Measurements from ENCODE around the gene GNRHR. TPM values are rescaled to one million over a fixed set of nuclear protein-coding genes. Genes with fewer than 3 reads are reported as not detected.

GNRHR gene
- total RNA-seq, 6 experiments from 2014 or later, result not detected

DNA sequence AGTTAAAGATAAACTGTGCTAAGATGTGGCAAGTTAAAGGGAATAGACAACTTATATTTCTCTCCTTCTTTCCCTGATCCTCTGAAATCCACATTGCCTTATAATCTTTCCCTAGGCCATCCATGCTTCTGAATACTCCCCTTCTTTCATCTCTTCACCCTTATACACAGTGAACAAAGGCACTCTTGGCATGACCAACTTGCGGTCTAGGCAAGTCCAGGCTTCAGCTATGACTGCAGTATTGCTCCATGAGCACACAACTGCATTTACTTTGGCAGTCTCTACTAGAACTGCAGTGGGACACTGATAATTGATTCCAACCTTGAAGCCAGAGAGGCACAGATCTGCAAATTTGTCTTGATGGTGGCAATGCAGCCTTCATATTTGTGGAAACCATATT, 29.1 kb downstream of the GNRHR start:
- WGBS (ENCODE audit: insufficient coverage, low coverage, low lambda C conversion rate, missing lambda C conversion rate), result 47% methylated on average over 1 of the region's 1 CpG

DNA sequence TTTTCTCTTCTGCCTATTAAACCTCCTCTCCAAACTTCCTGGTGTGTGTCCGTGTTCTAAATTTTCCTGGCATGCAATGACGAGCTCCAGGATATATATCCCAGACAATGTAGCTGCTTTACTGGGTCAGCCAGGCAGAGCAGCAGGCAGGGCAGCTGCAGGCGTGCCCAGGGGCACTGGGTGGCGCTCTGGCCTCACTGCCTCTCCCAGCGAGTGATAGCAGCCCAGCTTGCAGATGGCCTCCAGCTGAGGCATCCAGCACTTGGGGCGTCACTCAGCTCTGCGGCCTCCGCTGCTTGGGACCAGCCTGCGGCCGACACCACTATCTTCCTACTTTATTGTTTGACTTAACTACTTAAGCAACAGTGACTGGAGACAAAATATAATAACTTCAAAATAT, 30.2 kb downstream of the GNRHR start:
- H3K9me3 ChIP-seq, result peaks cover 0 to 6% (median 0%) of the 10 kb centered on the region in 4 donors
- H3K4me1 ChIP-seq, result peaks cover 0 to 7% (median 0%) of the 10 kb centered on the region in 4 donors
- intact Hi-C loops (cut with DNase I), result no loop called here
- H3K27ac ChIP-seq, result no peak overlapping the region
- no peaks in the 10 kb centered on the region for H3K36me3 ChIP-seq
- no peak for DNase-seq
- H3K27me3 ChIP-seq, result no peaks in the 10 kb centered on the region
- TF ChIP-seq, protein P1, sequence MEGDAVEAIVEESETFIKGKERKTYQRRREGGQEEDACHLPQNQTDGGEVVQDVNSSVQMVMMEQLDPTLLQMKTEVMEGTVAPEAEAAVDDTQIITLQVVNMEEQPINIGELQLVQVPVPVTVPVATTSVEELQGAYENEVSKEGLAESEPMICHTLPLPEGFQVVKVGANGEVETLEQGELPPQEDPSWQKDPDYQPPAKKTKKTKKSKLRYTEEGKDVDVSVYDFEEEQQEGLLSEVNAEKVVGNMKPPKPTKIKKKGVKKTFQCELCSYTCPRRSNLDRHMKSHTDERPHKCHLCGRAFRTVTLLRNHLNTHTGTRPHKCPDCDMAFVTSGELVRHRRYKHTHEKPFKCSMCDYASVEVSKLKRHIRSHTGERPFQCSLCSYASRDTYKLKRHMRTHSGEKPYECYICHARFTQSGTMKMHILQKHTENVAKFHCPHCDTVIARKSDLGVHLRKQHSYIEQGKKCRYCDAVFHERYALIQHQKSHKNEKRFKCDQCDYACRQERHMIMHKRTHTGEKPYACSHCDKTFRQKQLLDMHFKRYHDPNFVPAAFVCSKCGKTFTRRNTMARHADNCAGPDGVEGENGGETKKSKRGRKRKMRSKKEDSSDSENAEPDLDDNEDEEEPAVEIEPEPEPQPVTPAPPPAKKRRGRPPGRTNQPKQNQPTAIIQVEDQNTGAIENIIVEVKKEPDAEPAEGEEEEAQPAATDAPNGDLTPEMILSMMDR (IDR thresholded peaks at IDR 0.05), result no peak
- TF ChIP-seq POLR2A (IDR thresholded peaks at IDR 0.05), result no peak
- ATAC-seq, result no peak
- no peak overlapping the region for H3K4me3 ChIP-seq
- WGBS (ENCODE audit: insufficient coverage, low coverage, low lambda C conversion rate, missing lambda C conversion rate), result 90% methylated on average over 9 of the region's 10 CpGs

More for the DNA sequence above, 29.1 kb downstream of the GNRHR start:
- Histone ChIP-seq H3K27ac (no peak overlapping the region), H3K4me3 (no peak overlapping the region), H3K36me3 (no peaks in the 10 kb centered on the region), H3K9me3 (peaks cover 0 to 6% (median 0%) of the 10 kb centered on the region in 4 donors), H3K27me3 (no peaks in the 10 kb centered on the region), H3K4me1 (peaks cover 0 to 7% (median 0%) of the 10 kb centered on the region in 4 donors)
- intact Hi-C loops (cut with DNase I), result no loop called here
- TF ChIP-seq, protein P1 (IDR thresholded peaks at IDR 0.05), result no peak
- no peak for TF ChIP-seq POLR2A (IDR thresholded peaks at IDR 0.05)
- DNase-seq (peak in 1 of 3 donors; percentile 61), ATAC-seq (peak; percentile 99 to 100 (median 99))

DNA sequence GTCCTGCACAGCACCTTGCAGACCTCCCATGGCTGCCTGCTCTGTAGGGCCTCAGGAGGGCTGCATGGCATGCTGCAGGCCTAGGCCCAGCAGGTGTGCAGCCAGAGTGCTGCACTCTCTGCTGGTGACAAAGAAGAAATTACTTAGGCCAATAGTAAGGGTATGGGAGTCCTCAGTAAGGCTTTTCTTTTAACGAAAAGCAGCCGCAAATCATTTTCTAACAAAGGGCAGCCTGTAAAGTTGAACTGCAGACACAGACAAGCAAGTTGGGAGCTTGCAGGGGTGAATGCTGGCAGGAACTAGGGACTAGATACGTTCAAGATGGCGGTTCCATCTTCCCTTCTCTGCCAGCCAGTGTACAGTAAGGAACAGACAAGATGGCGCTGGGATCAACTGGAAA, 30.8 kb downstream of the GNRHR start:
- H3K4me1 ChIP-seq, result peaks cover 0 to 7% (median 0%) of the 10 kb centered on the region in 4 donors
- no peak for DNase-seq
- no peaks in the 10 kb centered on the region for H3K36me3 ChIP-seq
- intact Hi-C loops (cut with DNase I), result no loop called here
- H3K9me3 ChIP-seq, result peaks cover 0 to 6% (median 0%) of the 10 kb centered on the region in 4 donors
- TF ChIP-seq, protein P1 (IDR thresholded peaks at IDR 0.05), result no peak
- no peak for TF ChIP-seq POLR2A (IDR thresholded peaks at IDR 0.05)
- H3K4me3 ChIP-seq, result no peak overlapping the region
- no peaks in the 10 kb centered on the region for H3K27me3 ChIP-seq
- 100% methylated on average over 4 of the region's 5 CpGs for WGBS (ENCODE audit: insufficient coverage, low coverage, low lambda C conversion rate, missing lambda C conversion rate)
- no peak for ATAC-seq
- no peak overlapping the region for H3K27ac ChIP-seq

DNA sequence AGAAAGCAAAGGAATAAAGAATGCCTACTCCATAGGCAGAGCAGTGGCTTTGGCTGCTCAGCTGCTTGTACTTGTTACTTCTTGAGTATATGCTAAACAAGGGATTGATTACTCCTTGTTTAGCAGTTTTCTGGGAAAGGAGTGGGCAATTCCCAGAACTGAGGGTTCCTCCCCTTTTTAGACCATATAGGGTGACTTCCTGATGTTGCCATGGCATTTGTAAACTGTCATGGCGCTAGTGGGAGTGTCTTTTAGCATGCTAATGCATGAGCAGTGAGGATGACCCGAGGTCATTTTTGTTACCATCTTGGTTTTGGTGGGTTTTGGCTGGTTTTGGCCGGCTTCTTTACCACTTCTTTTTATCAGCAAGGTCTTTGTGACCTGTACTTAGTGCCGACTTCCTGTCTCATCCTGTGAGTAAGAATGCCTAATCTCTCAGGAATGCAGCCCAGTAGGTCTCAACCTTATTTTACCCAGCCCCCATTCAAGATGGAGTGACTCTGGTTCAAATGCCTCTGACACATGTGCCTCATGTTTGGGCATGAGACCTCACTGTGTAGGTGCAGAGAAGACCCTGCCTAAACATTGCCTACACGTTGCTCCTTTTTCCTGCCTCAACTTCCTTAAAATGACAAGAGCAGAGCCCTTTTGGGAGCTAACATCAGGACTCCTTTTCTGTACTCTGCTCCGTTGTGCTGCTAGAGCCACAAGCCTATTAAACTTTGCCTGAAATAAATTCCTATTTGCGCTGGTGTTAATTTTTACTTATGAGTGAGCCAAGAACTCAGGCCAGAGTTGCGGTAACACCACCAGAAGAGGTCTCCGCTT, 32.2 kb downstream of the GNRHR start:
- H3K4me1 ChIP-seq, result peaks cover 0 to 7% (median 0%) of the 10 kb centered on the region in 4 donors
- H3K9me3 ChIP-seq, result no peaks in the 10 kb centered on the region
- intact Hi-C loops (cut with DNase I), result no loop called here
- DNase-seq, result no peak
- no peaks in the 10 kb centered on the region for H3K27me3 ChIP-seq
- no peaks in the 10 kb centered on the region for H3K36me3 ChIP-seq
- H3K27ac ChIP-seq, result no peak overlapping the region
- WGBS (ENCODE audit: insufficient coverage, low coverage, low lambda C conversion rate, missing lambda C conversion rate), result 91% methylated on average over 8 of the region's 9 CpGs
- ATAC-seq, result no peak
- no peak for TF ChIP-seq POLR2A (IDR thresholded peaks at IDR 0.05)
- TF ChIP-seq, protein P1 (IDR thresholded peaks at IDR 0.05), result no peak
- H3K4me3 ChIP-seq, result no peak overlapping the region

Data from right lobe of liver (tissue), 6 donors.